K562 (cell line): ENCODE data around the gene PIK3R1. TPM values are rescaled to one million over a fixed set of nuclear protein-coding genes. Genes with fewer than 3 reads are reported as not detected.

Experiments
- ATAC-seq: fragments of 200-7000 bp; cut with Tn5 transposase; 3 replicates; pipeline ENCODE4 v1.9.1; 2020; ENCODE audit warnings: moderate library complexity
- BruUV-seq: library from RNA; stranded (reverse); fragments of 400-500 nt; replicated peaks from 2 replicates; lab custom pipeline; 2021; lab: Mats Ljungman, UMichigan
- CTCF ChIA-PET: fragments of 300-600 bp; formaldehyde crosslinking; extraction: SDS; loops from one replicate; lab custom pipeline; 2021; ENCODE audit warnings: low intra/inter-chr PET ratio; lab: Yijun Ruan, JAX
- POLR2A ChIA-PET: fragments of 300-600, 350-650 bp; sonication (Branson Sonifier 250); formaldehyde crosslinking; extraction: SDS; loops from one replicate; lab custom pipeline; 2021; ENCODE audit warnings: antibody characterized with exemption, inconsistent platforms; lab: Yijun Ruan, JAX
- DNase-seq, 4 experiments: peaks; one replicate each; pipeline versions ENCODE4 v3.0.0 to v3.0.0-alpha.2; 2011 to 2018; ENCODE audit warnings: low spot score in 3 of 4, mixed read lengths in 3 of 4; ENCODE audit errors: extremely low read depth in 1 of 4
- FAIRE-seq: peaks from 2 replicates; lab custom pipeline; 2011; peaks lifted over from hg19 to GRCh38; lab: Jason Lieb, UNC
- H2AFZ ChIP-seq: 2 replicates; pipeline ENCODE4 v1.6.0; 2011; ENCODE audit warnings: low read depth, low read length, control low read depth, inconsistent platforms
- H3K27ac ChIP-seq: fragments of 200-600 bp; 3 replicates; pipeline ENCODE4 v1.8.0; 2011; ENCODE audit warnings: low read depth, mild to moderate bottlenecking, control low read depth, inconsistent platforms, low read length, moderate library complexity, mixed read lengths; ENCODE audit errors: extremely low read depth
- H3K27me3 ChIP-seq, 2 experiments: fragments of 300-600 bp in 1 of 2; 2 replicates in 1 of 2; 3 replicates in 1 of 2; pipeline versions ENCODE4 v1.6.0 to v1.8.0; 2011; ENCODE audit warnings: inconsistent platforms in 2 of 2, low read length in 2 of 2, mild to moderate bottlenecking in 1 of 2, mixed read lengths in 1 of 2, moderate library complexity in 1 of 2; ENCODE audit not compliant: control insufficient read depth in 2 of 2, insufficient read depth in 2 of 2
- H3K36me3 ChIP-seq: fragments of 300-600 bp; 3 replicates; pipeline ENCODE4 v1.8.0; 2011; ENCODE audit warnings: mild to moderate bottlenecking, low read length, inconsistent platforms; ENCODE audit not compliant: control insufficient read depth, insufficient read depth
- H3K4me1 ChIP-seq, 2 experiments: fragments of 200-600 bp in 1 of 2; replicated peaks in 1 of 2; 2 replicates in 1 of 2; 3 replicates in 1 of 2; pipeline versions ENCODE4 v1.5.1 to v1.8.0; 2011; ENCODE audit warnings: inconsistent platforms in 2 of 2, low read length in 2 of 2, mild to moderate bottlenecking in 1 of 2, mixed read lengths in 1 of 2, moderate library complexity in 1 of 2; ENCODE audit not compliant: control insufficient read depth in 2 of 2, insufficient read depth in 2 of 2
- H3K4me2 ChIP-seq: 2 replicates; pipeline ENCODE4 v1.6.1; 2011; ENCODE audit warnings: low read length, control low read depth, inconsistent platforms, mixed read lengths; ENCODE audit not compliant: insufficient read depth
- H3K4me3 ChIP-seq: fragments of 200-600 bp; sonication (generic), shearing (Covaris generic); 2 replicates; pipeline ENCODE4 v1.5.1; 2016; ENCODE audit warnings: control low read depth, inconsistent platforms
- H3K79me2 ChIP-seq: fragments of 200-600 bp; 3 replicates; pipeline ENCODE4 v1.8.0; 2011; ENCODE audit warnings: low read length, inconsistent platforms; ENCODE audit not compliant: control insufficient read depth, insufficient read depth
- H3K9ac ChIP-seq, 2 experiments: 2 replicates each; pipeline versions ENCODE4 v1.6.0 to v1.6.1; 2011; ENCODE audit warnings: low read depth in 2 of 2, low read length in 2 of 2, control low read depth in 1 of 2, inconsistent platforms in 1 of 2, mild to moderate bottlenecking in 1 of 2, mixed read lengths in 1 of 2; ENCODE audit not compliant: insufficient read depth in 1 of 2
- H3K9me1 ChIP-seq: one replicate; pipeline ENCODE4 v1.6.0; 2011; ENCODE audit warnings: inconsistent platforms, mild to moderate bottlenecking, low read length, moderate library complexity; ENCODE audit not compliant: control insufficient read depth, insufficient read depth
- H3K9me3 ChIP-seq: replicated peaks from 2 replicates; pipeline ENCODE4 v1.5.1; 2011; ENCODE audit warnings: low read depth, low read length, inconsistent platforms; ENCODE audit not compliant: control insufficient read depth, insufficient read depth
- H4K20me1 ChIP-seq: replicated peaks from 2 replicates; pipeline ENCODE4 v1.6.1; 2011; ENCODE audit warnings: low read length, inconsistent platforms, mixed read lengths; ENCODE audit not compliant: control insufficient read depth, insufficient read depth
- ARID1B ChIP-seq: fragments of 450-650 bp; IDR thresholded peaks from 2 replicates; pipeline ENCODE4 v1.6.1; 2016; ENCODE audit warnings: antibody characterized with exemption, mild to moderate bottlenecking, inconsistent platforms
- BHLHE40 ChIP-seq: IDR thresholded peaks from 2 replicates; pipeline ENCODE4 v1.6.1; 2011; ENCODE audit warnings: low read length, improper control_type of control experiment
- JUN ChIP-seq, 2 experiments: sonication (generic) in 1 of 2; formaldehyde crosslinking in 1 of 2; IDR thresholded peaks; 2 replicates each; pipeline versions ENCODE4 v1.6.1 to v1.8.0; 2012 to 2022; ENCODE audit warnings: borderline replicate concordance in 2 of 2, mild to moderate bottlenecking in 2 of 2, improper control_type of control experiment in 1 of 2, low read depth in 1 of 2, low read length in 1 of 2, missing genetic modification reagents in 1 of 2
- MCM3 ChIP-seq: fragments of 450-650 bp; IDR thresholded peaks from 2 replicates; pipeline ENCODE4 v1.6.1; 2016
- MEF2D ChIP-seq: conservative IDR thresholded peaks from 2 replicates; pipeline ENCODE4 v1.6.1; 2016; ENCODE audit warnings: low read depth, missing genetic modification characterization, missing compliant biosample characterization
- MTA2 ChIP-seq: fragments of 450-650 bp; IDR thresholded peaks from 2 replicates; pipeline ENCODE4 v1.6.1; 2016; ENCODE audit warnings: low read depth
- NFIC ChIP-seq: fragments of 450-650 bp; IDR thresholded peaks from 2 replicates; pipeline ENCODE4 v1.6.1; 2017; ENCODE audit warnings: mild to moderate bottlenecking, inconsistent platforms
- PKNOX1 ChIP-seq: fragments of 450-650 bp; IDR thresholded peaks from 2 replicates; pipeline ENCODE4 v1.6.1; 2016
- SMARCC2 ChIP-seq: fragments of 450-650 bp; IDR thresholded peaks from 2 replicates; pipeline ENCODE4 v1.6.1; 2017; ENCODE audit warnings: antibody characterized with exemption, moderate library complexity, mild to moderate bottlenecking, low read depth
- TAL1 ChIP-seq: fragments of 450-650 bp; IDR thresholded peaks from 2 replicates; pipeline ENCODE4 v1.6.1; 2016; ENCODE audit warnings: mild to moderate bottlenecking
- TCF3 ChIP-seq: sonication (generic); formaldehyde crosslinking; IDR thresholded peaks from 2 replicates; pipeline ENCODE4 v1.4.0; 2020; ENCODE audit warnings: mild to moderate bottlenecking, missing genetic modification reagents
- VEZF1 ChIP-seq: fragments of 200-800 bp; sonication (Bioruptor generic); IDR thresholded peaks from 2 replicates; pipeline ENCODE4 v1.6.1; 2017; ENCODE audit warnings: missing genetic modification characterization, missing compliant biosample characterization
- ZNF57 ChIP-seq: fragments of 450-650 bp; formaldehyde crosslinking; IDR thresholded peaks from 2 replicates; pipeline ENCODE4 v1.4.0; 2020; ENCODE audit warnings: mild to moderate bottlenecking, moderate library complexity
- WGBS: fragments of 100-300 bp; shearing (Covaris generic); methylation state at CpG from one replicate; pipeline ENCODE4 v1.1.6; 2016; ENCODE audit warnings: low coverage, mixed read lengths; ENCODE audit not compliant: insufficient coverage; ENCODE audit errors: missing lambda C conversion rate; 5-methylcytosine and 5-hydroxymethylcytosine counted together
- in situ Hi-C: fragments of 300-500 bp; cut with MboI; formaldehyde crosslinking; loops from 4 replicates; pipeline ENCODE4 v1.15.0; 2018; ENCODE audit warnings: inconsistent platforms, mixed read lengths
- intact Hi-C: fragments of 100-400 bp; cut with micrococcal nuclease; formaldehyde crosslinking; loops from 2 replicates; pipeline ENCODE4 v1.14.2; 2022
- polyA plus RNA-seq, 8 experiments: library from polyadenylated mRNA; depleted of rRNA in 4 of 8; stranded (reverse) in 5 of 8; unstranded in 3 of 8; fragments of >200 nt; fragmentation: Nextera tagmentation in 2 of 8; fragmentation: Illumina TruSeq in 1 of 8; extraction: Ambion mirVana in 2 of 8; extraction: Trizol in 1 of 8; gene quantifications; 2 replicates each; pipeline versions ENCODE4 v1.2.1 to v1.2.3, GENCODE V29; 2011 to 2014; ENCODE audit warnings: inconsistent platforms in 1 of 8, missing spikeins in 1 of 8
- total RNA-seq, 7 experiments: library from RNA; depleted of rRNA in 6 of 7; stranded (reverse); fragments of >200 nt in 6 of 7; fragmentation: Illumina TruSeq in 2 of 7; extraction: Trizol in 2 of 7; gene quantifications; 2 replicates each; pipeline versions ENCODE4 v1.2.1 to v1.2.3, GENCODE V29; 2011 to 2021; ENCODE audit warnings: low replicate concordance in 1 of 7
- TF ChIP-seq, protein P1 (sequence below): fragments of 450-650 bp; formaldehyde crosslinking; IDR thresholded peaks from 2 replicates; pipeline ENCODE4 v1.4.0; 2020; ENCODE audit warnings: mild to moderate bottlenecking
- TF ChIP-seq, protein P2 (sequence below), 2 experiments: fragments of 450-650 bp in 1 of 2; sonication (generic) in 1 of 2; formaldehyde crosslinking in 1 of 2; IDR thresholded peaks in 1 of 2; conservative IDR thresholded peaks in 1 of 2; 2 replicates each; pipeline versions ENCODE4 v1.6.1 to v1.8.1; 2016 to 2023; ENCODE audit warnings: mild to moderate bottlenecking in 2 of 2, moderate library complexity in 2 of 2, inconsistent platforms in 1 of 2, missing genetic modification reagents in 1 of 2
- TF ChIP-seq, protein P3 (sequence below), 2 experiments: fragments of 450-650 bp in 1 of 2; sonication (generic) in 1 of 2; formaldehyde crosslinking; conservative IDR thresholded peaks; 2 replicates each; pipeline versions ENCODE4 v1.4.0 to v1.8.1; 2020 to 2022; ENCODE audit warnings: mild to moderate bottlenecking in 1 of 2, missing genetic modification reagents in 1 of 2

The PIK3R1 gene
- total and polyA plus RNA-seq, 9 of the 15 experiments (the other 6 are each of a cell fraction or from before 2014, with no cell fraction given), result 1.1 to 9.7 (median 4.8) TPM

- H3K4me3 ChIP-seq, result no peak overlapping the region
- CTCF ChIA-PET, result no interaction called here
- in situ Hi-C loops (no loop called here), intact Hi-C loops (no loop called here)
- ATAC-seq (peak; percentile 78), FAIRE-seq (peak; percentile 90), DNase-seq (peak in 3 of 4 experiments; percentile 20 to 77 (median 46))
- H3K36me3 ChIP-seq, result no peaks in the 10 kb centered on the region
- BruUV-seq, result no TSS peak
- WGBS, result 36% methylated on average over 4 of the region's 4 CpGs
- H4K20me1 ChIP-seq, result no peaks in the 10 kb centered on the region
- H3K27ac ChIP-seq, result no peak overlapping the region
- H3K79me2 ChIP-seq, result no peaks in the 10 kb centered on the region
- no peak overlapping the region for H3K4me2 ChIP-seq
- no peaks in the 10 kb centered on the region for H3K9me3 ChIP-seq
- no peaks in the 10 kb centered on the region for H3K9me1 ChIP-seq
- H3K9ac ChIP-seq, result no peak overlapping the region
- peaks cover 31 to 43% of the 10 kb centered on the region in 2 experiments; a peak in 4 of 5 replicates for H3K4me1 ChIP-seq
- H3K27me3 ChIP-seq, result no peaks in the 10 kb centered on the region
- no peak overlapping the region for H2AFZ ChIP-seq
- POLR2A ChIA-PET, result interaction anchor here (0.7 to 1.1 kb wide), 3 partner anchors 11 to 446 kb away, joined by 3 to 5 read pairs (median 3); no protein-coding TSS in a partner anchor
- TF ChIP-seq, protein P1, sequence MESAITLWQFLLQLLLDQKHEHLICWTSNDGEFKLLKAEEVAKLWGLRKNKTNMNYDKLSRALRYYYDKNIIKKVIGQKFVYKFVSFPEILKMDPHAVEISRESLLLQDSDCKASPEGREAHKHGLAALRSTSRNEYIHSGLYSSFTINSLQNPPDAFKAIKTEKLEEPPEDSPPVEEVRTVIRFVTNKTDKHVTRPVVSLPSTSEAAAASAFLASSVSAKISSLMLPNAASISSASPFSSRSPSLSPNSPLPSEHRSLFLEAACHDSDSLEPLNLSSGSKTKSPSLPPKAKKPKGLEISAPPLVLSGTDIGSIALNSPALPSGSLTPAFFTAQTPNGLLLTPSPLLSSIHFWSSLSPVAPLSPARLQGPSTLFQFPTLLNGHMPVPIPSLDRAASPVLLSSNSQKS (CRISPR knock-in tag), result no peak
- TF ChIP-seq VEZF1 (peak; percentile 68), TAL1 (peak; percentile 15; the same call in 1 of the 2 replicates), MEF2D (tag) (peak; percentile 68; the same call in 1 of the 2 replicates), ZNF57 (no peak), BHLHE40 (0 out of 2 replicates have a peak, but pooled peaks have one; percentile 21), TCF3 (CRISPR knock-in tag) (peak; percentile 66), PKNOX1 (no peak), MCM3 (no peak), MTA2 (peak; percentile 56; the same call in 1 of the 2 replicates), SMARCC2 (peak; percentile 26; the same call in 1 of the 2 replicates), NFIC (peak; percentile 68), ARID1B (peak; percentile 70), JUN (IDR thresholded peaks at IDR 0.05; ENCODE audit: borderline replicate concordance, low read depth, low read length) (no peak), JUN (CRISPR knock-in tag; IDR thresholded peaks at IDR 0.05; ENCODE audit: borderline replicate concordance) (0 out of 2 replicates have a peak, but pooled peaks have one; percentile 46)
- TF ChIP-seq, protein P2, sequence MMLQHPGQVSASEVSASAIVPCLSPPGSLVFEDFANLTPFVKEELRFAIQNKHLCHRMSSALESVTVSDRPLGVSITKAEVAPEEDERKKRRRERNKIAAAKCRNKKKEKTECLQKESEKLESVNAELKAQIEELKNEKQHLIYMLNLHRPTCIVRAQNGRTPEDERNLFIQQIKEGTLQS (IDR thresholded peaks at IDR 0.05), result 0 out of 2 replicates have a peak, but pooled peaks have one; percentile 25
- TF ChIP-seq, protein P2 (CRISPR knock-in tag; conservative IDR thresholded peaks at IDR 0.05), result no peak
- TF ChIP-seq, protein P3, sequence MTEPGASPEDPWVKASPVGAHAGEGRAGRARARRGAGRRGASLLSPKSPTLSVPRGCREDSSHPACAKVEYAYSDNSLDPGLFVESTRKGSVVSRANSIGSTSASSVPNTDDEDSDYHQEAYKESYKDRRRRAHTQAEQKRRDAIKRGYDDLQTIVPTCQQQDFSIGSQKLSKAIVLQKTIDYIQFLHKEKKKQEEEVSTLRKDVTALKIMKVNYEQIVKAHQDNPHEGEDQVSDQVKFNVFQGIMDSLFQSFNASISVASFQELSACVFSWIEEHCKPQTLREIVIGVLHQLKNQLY (CRISPR knock-in tag; conservative IDR thresholded peaks at IDR 0.05), result no peak
Measured at GRCh38 chr5:68319706-68320412, 104.3 kb downstream of the PIK3R1 start.
